IPS-18c (cell line): ENCODE results near the gene RPGRIP1L.

Experiments used
- H3K4me3 ChIP-seq: 2 replicates; pipeline ENCODE4 v1.7.0; 2013; ENCODE audit warnings: low read depth, mild to moderate bottlenecking, low read length, moderate library complexity; ENCODE audit not compliant: insufficient read depth
- H3K9me3 ChIP-seq: one replicate; pipeline ENCODE4 v1.6.1; 2013; ENCODE audit warnings: mild to moderate bottlenecking, low read length, moderate library complexity; ENCODE audit not compliant: control insufficient read depth, insufficient read depth

RPGRIP1L gene

GRCh38 chr16:53678756-53679343 lies 24.8 kb downstream of the RPGRIP1L start:
- no peaks in the 10 kb centered on the region for H3K9me3 ChIP-seq
- H3K4me3 ChIP-seq: no peak overlapping the region

- H3K4me3 ChIP-seq: no peak overlapping the region
Measured at GRCh38 chr16:53678155-53678554, 25.5 kb downstream of the RPGRIP1L start.

GRCh38 chr16:53673189-53673588 lies 30.5 kb downstream of the RPGRIP1L start:
- Histone ChIP-seq H3K9me3 (no peaks in the 10 kb centered on the region), H3K4me3 (no peak overlapping the region)

More at GRCh38 chr16:53678155-53678554, 25.5 kb downstream of the RPGRIP1L start:
- no peaks in the 10 kb centered on the region for H3K9me3 ChIP-seq

DNA sequence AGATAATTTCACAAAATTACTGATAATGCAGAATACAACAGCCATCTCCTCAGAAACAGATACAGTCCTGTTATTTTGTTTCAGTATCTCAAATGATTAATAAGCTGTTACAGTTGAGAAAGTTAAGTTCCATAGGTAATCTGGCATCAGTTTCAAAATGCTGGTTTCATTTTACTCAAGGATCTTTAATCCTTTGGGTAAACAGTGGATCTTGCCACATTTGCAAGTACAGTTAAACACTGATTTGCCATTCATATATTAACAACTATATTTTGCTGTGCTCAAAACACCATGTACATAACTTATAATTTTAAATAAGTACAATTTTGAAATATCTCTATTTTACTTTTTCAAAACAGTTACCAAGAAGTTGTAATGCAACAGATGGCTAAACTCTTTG lies 31.2 kb downstream of the RPGRIP1L start:
- Histone ChIP-seq H3K9me3 (no peaks in the 10 kb centered on the region), H3K4me3 (no peak overlapping the region)

- H3K4me3 ChIP-seq: no peak overlapping the region
- H3K9me3 ChIP-seq: no peaks in the 10 kb centered on the region
Measured at GRCh38 chr16:53668869-53669268, 34.8 kb downstream of the RPGRIP1L start.

- Histone ChIP-seq H3K9me3 (no peaks in the 10 kb centered on the region), H3K4me3 (no peak overlapping the region)
Measured at GRCh38 chr16:53666786-53667415, 36.8 kb downstream of the RPGRIP1L start.

DNA sequence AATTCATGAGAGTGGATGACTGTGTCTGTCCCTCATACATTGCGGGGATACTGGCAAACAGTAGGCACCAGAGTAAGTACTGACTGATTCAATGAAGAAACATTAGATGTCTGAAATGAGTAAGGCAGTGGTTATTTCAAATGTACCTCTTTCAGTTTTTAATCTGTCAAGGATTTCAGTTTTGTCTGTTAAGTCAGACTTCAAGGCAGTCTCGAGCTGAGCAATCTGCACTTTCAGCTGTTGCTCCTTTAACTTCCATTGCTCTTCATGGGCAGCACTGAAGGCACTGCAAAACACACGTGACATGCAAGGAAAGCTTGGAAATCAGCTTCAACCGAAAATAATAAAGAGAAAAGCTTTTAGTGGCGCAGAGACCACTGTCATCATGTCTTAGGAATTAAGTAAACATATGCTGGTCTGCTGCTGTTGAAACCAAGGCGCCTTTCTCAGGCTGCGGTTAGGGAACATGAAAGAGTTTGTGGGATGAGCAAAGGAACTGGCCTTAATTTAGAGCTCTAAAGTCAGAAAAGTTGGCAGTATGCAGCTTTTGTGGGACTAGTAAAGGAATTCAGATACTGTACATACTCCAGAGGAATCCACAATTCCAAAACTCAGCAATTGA lies 38.8 kb downstream of the RPGRIP1L start:
- H3K9me3 ChIP-seq: no peaks in the 10 kb centered on the region
- H3K4me3 ChIP-seq: no peak overlapping the region

DNA sequence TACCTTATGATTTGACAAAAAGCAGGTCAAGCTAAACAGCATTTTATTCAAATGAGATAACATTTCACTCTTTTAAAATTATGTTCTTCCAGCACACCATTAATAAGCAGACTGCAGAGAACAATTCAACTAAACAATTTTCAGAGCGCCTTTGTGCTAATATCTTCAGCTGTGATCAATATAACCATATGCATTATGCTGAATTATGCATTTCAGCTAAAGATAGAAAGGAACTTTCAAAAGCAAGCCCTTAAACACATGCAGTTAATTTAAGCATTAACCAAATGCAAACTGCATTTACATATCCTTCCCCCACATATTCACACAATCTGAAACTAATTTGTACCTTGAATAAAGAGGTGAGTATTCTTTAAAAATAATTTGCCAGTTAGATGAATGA lies 41.6 kb downstream of the RPGRIP1L start:
- no peak overlapping the region for H3K4me3 ChIP-seq
- H3K9me3 ChIP-seq: no peaks in the 10 kb centered on the region

DNA sequence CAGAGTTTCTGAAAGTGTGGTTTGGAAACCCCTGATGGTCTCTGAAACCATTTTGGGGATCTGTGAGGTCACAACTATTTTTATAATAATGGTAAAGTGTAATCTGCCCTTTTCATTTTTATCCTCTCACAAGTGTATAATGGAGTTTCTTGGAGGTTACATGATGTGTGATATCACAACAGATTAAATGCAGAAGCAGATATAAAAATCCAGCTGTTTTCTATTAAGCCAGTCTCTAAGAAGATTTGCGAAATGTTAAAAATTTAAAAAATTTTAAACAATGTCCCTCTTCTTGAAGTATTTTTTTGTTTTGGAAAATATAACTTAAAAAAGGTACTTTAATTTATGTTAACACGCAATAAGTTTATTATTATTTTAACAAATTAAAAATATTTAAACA lies 48.7 kb downstream of the RPGRIP1L start:
- no peak overlapping the region for H3K4me3 ChIP-seq

GRCh38 chr16:53651357-53651756 lies 52.3 kb downstream of the RPGRIP1L start:
- H3K9me3 ChIP-seq: no peaks in the 10 kb centered on the region

More for the DNA sequence above, 48.7 kb downstream of the RPGRIP1L start:
- H3K9me3 ChIP-seq: no peaks in the 10 kb centered on the region

DNA sequence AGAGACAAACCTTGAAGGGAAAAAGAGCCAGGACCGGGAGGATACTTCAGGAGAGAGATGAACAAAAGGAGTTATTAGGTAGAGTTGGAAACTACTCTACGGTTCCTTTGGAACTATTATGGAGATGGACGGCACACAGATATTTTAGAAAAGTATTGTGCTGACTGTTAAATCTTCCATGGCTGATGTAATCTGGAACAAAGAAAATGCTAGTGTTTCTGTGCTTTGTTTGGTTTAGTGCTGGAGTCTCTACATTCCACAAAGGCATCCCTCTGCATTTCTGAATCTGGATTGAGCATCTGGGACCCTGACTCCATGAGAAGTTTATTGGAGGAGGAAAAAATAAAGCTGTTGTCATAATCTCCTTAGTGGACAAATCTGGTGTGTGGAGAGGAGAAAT lies 57.2 kb downstream of the RPGRIP1L start:
- no peak overlapping the region for H3K4me3 ChIP-seq
- H3K9me3 ChIP-seq: no peaks in the 10 kb centered on the region

More at GRCh38 chr16:53651357-53651756, 52.3 kb downstream of the RPGRIP1L start:
- no peak overlapping the region for H3K4me3 ChIP-seq

- H3K9me3 ChIP-seq: no peaks in the 10 kb centered on the region
- H3K4me3 ChIP-seq: no peak overlapping the region
Measured at GRCh38 chr16:53643474-53643873, 60.2 kb downstream of the RPGRIP1L start.

DNA sequence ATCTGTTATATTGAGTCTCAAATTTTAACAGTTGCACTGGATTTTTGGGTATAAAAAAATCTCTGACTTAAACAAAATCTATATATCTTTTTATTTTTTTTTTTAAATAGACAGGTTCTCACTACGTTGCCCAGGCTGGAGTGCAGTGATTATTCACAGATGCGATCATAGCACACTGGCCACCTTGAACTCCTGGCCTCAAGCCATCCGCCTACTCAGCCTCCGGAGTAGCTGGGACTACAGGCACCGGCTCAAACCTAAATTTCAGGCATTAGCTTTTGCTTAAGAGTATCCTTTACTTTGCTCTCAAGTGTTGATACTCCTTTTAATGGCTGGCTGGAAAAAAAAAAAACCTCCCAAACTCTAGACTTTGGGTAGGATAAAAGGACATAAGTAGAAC lies 61.6 kb downstream of the RPGRIP1L start:
- no peak overlapping the region for H3K4me3 ChIP-seq

DNA sequence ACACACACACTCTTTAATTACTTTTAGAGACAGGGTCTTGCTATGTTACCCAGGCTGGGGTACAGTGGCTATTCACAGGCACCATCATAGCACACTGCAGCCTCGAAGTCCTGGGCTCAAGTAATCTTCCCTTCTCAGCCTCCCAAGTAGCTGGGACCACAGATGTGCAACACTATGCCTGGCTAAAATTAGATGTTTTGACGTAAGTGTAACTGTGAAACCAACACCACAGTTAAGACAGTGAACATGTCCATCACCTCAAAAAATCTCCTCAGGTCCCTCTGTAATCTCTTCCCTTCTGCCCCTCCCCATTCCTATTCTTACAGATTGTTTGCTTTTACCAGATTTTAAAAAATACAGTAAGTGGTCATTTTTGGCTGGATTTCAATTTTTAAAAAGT lies 66.7 kb downstream of the RPGRIP1L start:
- Histone ChIP-seq H3K9me3 (no peaks in the 10 kb centered on the region), H3K4me3 (no peak overlapping the region)

More for the DNA sequence above, 61.6 kb downstream of the RPGRIP1L start:
- no peaks in the 10 kb centered on the region for H3K9me3 ChIP-seq

- no peaks in the 10 kb centered on the region for H3K9me3 ChIP-seq
Measured at GRCh38 chr16:53632526-53632925, 71.1 kb downstream of the RPGRIP1L start.

GRCh38 chr16:53631236-53632025 lies 72.2 kb downstream of the RPGRIP1L start:
- no peaks in the 10 kb centered on the region for H3K9me3 ChIP-seq
- no peak overlapping the region for H3K4me3 ChIP-seq

More at GRCh38 chr16:53632526-53632925, 71.1 kb downstream of the RPGRIP1L start:
- H3K4me3 ChIP-seq: no peak overlapping the region

GRCh38 chr16:53629607-53630312 lies 73.9 kb downstream of the RPGRIP1L start:
- H3K9me3 ChIP-seq: no peaks in the 10 kb centered on the region
- no peak overlapping the region for H3K4me3 ChIP-seq
